ENCODE data around the gene TENM4. TPM values are rescaled to one million over a fixed set of nuclear protein-coding genes. Genes with fewer than 3 reads are reported as not detected.

The TENM4 gene
- total and polyA plus RNA-seq, 2 of the 8 experiments (the other 6 are each of a cell fraction or from before 2014, with no cell fraction given), result 3.5 to 7.2 TPM

DNA sequence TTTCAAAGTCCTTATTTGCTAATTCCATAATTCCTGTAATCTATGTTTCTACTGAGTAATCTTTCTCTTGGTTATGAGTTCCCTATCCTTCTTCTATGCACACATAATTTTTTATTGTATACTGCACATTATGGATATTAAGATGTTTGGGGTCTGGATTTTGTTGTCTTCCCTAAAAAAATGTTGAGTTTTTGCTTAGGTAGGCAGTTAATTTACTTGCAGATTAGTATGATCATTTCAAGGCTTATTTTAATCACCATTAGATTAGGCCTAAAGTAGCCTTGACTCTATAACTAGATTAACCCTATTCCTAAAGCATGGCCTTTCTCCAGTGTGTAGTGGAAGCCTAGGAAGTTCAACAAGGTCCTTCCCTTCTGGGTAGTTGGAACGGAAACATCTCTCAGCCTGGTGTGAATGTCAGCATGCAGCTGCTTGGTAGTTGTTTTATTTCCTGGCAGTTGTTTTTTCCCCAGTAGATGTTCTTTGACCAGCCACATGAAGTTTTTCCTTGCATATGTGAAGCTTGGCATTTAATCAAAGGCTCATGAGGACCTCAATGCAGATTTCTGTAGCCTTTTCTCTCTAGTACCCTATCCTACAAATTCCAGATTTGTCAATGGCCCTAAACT lies 446.9 kb downstream of the TENM4 start (continued):
- TF ChIP-seq, protein P1, sequence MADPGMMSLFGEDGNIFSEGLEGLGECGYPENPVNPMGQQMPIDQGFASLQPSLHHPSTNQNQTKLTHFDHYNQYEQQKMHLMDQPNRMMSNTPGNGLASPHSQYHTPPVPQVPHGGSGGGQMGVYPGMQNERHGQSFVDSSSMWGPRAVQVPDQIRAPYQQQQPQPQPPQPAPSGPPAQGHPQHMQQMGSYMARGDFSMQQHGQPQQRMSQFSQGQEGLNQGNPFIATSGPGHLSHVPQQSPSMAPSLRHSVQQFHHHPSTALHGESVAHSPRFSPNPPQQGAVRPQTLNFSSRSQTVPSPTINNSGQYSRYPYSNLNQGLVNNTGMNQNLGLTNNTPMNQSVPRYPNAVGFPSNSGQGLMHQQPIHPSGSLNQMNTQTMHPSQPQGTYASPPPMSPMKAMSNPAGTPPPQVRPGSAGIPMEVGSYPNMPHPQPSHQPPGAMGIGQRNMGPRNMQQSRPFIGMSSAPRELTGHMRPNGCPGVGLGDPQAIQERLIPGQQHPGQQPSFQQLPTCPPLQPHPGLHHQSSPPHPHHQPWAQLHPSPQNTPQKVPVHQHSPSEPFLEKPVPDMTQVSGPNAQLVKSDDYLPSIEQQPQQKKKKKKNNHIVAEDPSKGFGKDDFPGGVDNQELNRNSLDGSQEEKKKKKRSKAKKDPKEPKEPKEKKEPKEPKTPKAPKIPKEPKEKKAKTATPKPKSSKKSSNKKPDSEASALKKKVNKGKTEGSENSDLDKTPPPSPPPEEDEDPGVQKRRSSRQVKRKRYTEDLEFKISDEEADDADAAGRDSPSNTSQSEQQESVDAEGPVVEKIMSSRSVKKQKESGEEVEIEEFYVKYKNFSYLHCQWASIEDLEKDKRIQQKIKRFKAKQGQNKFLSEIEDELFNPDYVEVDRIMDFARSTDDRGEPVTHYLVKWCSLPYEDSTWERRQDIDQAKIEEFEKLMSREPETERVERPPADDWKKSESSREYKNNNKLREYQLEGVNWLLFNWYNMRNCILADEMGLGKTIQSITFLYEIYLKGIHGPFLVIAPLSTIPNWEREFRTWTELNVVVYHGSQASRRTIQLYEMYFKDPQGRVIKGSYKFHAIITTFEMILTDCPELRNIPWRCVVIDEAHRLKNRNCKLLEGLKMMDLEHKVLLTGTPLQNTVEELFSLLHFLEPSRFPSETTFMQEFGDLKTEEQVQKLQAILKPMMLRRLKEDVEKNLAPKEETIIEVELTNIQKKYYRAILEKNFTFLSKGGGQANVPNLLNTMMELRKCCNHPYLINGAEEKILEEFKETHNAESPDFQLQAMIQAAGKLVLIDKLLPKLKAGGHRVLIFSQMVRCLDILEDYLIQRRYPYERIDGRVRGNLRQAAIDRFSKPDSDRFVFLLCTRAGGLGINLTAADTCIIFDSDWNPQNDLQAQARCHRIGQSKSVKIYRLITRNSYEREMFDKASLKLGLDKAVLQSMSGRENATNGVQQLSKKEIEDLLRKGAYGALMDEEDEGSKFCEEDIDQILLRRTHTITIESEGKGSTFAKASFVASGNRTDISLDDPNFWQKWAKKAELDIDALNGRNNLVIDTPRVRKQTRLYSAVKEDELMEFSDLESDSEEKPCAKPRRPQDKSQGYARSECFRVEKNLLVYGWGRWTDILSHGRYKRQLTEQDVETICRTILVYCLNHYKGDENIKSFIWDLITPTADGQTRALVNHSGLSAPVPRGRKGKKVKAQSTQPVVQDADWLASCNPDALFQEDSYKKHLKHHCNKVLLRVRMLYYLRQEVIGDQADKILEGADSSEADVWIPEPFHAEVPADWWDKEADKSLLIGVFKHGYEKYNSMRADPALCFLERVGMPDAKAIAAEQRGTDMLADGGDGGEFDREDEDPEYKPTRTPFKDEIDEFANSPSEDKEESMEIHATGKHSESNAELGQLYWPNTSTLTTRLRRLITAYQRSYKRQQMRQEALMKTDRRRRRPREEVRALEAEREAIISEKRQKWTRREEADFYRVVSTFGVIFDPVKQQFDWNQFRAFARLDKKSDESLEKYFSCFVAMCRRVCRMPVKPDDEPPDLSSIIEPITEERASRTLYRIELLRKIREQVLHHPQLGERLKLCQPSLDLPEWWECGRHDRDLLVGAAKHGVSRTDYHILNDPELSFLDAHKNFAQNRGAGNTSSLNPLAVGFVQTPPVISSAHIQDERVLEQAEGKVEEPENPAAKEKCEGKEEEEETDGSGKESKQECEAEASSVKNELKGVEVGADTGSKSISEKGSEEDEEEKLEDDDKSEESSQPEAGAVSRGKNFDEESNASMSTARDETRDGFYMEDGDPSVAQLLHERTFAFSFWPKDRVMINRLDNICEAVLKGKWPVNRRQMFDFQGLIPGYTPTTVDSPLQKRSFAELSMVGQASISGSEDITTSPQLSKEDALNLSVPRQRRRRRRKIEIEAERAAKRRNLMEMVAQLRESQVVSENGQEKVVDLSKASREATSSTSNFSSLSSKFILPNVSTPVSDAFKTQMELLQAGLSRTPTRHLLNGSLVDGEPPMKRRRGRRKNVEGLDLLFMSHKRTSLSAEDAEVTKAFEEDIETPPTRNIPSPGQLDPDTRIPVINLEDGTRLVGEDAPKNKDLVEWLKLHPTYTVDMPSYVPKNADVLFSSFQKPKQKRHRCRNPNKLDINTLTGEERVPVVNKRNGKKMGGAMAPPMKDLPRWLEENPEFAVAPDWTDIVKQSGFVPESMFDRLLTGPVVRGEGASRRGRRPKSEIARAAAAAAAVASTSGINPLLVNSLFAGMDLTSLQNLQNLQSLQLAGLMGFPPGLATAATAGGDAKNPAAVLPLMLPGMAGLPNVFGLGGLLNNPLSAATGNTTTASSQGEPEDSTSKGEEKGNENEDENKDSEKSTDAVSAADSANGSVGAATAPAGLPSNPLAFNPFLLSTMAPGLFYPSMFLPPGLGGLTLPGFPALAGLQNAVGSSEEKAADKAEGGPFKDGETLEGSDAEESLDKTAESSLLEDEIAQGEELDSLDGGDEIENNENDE (IDR thresholded peaks at IDR 0.05; ENCODE audit: insufficient replicate concordance, low read length), result no peak
- TF ChIP-seq TAF7 (optimal IDR thresholded peaks at IDR 0.05; ENCODE audit: borderline replicate concordance, low read depth, low read length) (no peak), KDM4A (IDR thresholded peaks at IDR 0.05; ENCODE audit: low read depth, low read length, severe bottlenecking) (no peak)
